NCI-H510A treated with DMSO at 0.1 percent for 48 hours (cell line): ENCODE measurements around the gene ADGRL4.
A peak's percentile ranks its signal among the peaks of the same experiment; 100 is the strongest.
"Not testable (repeated sequence)": the region's sequence is repeated elsewhere in the genome, so short reads cannot be mapped to it uniquely, and the experiment has no call there.

ENCODE experiments used
- DNase-seq: peaks from one replicate; lab custom pipeline; 2025; lab: John Stamatoyannopoulos, UW

Gene ADGRL4

DNA sequence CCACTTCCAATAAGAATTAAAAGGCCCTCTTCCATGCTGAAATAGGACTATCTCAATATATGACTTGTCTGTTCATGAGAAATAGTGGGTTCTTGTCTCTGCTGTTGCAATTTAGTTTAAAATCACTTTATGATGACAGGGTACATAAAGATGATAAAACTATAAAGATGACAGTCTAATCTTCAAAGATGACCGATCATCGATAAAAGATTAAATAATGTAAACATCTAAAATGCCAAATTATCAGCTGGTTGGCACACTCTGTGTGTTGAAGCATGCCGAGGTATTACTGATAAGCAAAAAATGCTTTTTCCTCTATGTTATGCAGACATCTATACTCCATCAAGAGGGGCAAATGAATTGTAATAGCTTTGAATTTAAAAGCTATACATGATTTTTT, 89.5 kb downstream of the ADGRL4 start:
- DNase-seq, result no peak

DNA sequence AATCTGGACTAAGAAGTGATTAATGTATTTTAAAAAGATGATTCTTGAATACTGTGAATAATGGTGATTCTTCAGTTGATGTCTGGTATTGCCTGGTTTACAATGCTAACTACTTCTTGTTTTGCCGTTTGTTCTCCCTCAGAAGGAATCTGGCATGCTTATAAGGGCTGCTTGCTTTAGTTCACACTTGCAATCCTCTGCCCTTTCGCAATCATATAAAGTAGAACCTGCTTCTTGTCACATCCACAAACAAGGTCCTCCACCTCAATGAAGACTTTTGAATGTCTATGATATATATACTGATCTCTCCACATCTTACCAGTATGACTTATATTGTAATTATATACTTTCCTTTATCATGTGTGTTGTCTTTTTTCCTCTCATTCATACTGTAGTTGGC, 92.6 kb downstream of the ADGRL4 start:
- DNase-seq, result no peak

DNA sequence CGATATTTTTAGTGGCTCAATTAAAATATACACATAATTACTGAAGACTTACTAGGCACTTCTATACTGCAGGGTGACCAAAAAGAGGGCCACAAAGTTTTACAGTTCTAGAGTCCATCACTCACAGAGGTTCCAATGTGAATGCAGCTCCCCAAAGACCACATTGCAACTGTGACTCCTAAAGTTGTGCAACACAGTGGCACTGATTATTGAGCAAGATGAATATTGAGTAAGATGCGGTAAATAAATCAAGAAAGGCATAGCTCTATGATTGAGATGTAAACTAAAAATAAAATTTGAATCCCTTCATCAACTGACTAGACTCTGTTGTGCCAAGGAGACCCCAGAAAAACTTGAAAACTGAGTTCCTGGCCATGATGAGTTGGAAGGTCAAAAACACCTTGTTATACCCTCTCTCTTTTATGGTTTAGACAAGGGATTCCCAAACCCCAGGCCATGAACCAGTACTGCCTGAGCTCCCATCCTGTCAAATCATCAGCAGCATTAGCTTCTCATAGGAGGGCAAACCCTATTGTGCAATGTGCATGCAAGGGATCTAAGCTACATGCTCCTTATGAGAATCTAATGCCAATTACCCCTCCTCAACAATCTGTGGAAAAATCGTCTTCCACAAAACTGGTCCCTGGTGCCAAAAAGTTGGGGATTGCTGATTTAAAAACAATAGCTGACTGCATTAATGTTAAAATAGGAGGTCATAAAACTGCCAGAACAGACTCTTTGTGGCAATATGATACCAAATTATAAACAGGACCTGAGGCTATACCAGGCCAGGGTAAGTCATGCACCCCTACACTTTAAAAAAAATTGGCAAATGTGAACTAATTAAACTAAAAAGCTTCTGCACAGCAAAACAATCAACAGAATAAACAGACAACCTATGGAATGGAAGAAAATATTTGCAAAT, 94.3 kb downstream of the ADGRL4 start:
- no peak for DNase-seq

DNA sequence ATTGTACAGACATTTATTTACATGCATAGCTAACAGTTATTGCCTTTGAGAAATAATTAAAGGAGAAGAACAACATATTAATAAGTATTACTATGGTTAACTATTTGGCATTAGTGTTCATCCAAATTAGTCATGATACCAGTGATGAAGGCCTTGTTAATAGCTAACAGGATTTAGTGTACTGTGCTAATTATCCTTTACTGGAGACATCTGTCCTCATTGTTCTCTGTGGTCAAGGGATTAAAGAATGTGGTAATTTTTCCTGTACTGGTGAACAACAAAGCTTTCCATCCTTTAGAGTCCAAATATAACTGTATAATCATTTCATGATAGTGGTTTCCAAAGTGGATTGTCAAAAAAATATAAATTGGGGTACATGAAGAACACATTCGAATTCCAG, 103.9 kb downstream of the ADGRL4 start:
- DNase-seq, result no peak

DNA sequence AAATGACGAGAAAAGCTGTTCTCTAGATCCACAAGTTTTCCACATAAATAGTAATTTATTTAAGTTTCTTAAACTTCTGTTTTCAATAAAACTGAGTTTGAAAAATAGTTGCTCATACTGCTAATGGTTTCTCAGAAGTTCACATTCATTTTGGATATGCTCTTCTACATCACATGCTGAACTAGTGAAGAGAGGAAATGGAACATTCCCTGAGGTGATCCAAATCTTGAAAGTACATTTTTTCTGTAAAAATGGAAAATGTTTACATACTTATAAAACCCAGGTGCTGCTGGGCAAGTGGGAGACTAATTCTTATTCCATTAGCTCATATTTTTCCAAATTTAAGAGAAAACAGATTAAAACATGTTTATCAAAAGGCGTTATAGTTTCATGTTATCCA, 111.7 kb downstream of the ADGRL4 start:
- DNase-seq, result no peak

DNA sequence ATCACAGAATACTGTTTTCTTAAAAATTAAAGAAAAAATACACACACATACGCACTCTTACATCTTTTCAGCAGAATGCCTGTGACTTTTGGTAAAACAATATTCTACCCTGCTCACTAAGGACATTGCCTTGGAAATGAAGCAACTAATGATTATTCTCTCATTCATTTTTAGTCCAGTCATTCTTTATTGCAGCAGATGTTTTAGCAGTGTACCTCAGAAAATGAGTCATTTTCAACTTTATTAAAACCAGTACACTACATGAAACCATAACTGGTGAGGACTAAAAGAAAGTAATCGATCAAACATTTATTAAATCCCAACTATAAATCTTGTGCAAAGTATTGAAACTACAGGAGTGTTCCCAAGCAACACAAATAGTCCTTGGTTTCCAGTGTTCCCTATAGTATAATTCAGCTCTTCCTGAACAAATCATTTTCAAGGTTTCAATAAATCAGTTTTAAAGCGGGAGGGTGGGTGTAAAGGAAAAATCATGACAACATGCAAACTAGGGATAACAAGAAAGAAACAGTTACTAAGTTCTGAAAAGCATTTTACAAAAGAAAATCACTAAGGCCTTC, 114.2 kb downstream of the ADGRL4 start:
- DNase-seq, result no peak

DNA sequence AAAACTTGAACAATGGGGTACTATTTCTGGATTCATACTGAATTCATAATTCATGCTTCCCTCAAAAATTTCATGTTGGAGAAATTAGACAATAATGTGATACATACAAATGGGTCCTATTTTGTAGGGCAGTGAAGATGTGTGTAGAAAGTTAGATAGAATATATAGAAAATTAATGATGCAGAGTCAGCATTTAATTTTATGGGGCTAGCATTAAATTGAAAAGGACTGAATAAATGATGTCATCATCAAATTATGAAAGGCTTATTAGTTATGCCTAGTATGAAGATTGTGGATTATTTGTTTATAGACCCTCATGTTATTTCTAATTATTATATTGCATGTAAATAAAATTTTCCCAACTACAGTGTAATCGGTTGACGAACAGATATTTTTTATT, 119.1 kb downstream of the ADGRL4 start:
- DNase-seq, result no peak

DNA sequence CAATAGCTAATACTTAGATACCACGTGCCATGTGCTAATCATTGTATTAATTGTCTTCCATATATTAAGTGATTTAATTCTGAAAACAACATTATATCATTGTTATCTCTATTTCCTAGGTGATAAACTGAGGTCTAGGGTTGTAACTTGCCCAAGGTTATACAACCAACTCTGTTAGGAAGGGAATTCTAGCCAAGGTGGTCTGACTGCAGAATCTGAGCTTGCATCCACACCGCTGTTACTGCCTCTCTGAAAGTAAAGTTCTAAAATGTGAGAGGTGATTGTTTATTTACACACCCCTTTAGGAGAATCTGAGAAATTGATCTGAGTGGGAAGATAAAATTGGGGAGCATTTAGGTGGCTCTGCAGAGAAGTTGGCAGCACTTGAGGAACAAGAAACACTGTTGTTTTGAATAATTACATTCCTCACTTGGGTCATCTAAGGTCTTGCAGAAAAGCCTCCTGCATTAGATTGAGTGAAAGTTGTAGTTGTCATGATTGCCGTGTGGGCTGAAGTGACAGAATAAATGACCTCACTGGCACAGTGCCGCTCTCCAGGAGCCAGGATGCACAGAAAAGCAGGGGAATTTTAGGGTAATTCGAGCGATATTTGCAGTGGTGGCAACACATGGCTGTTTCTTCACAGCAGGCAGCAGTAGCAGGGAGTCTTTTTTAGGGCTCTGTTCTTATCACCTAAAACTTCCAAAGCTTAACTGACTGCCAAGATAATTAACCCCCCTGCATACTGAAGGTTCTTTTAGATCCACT, 121.7 kb downstream of the ADGRL4 start:
- DNase-seq, result no peak

DNA sequence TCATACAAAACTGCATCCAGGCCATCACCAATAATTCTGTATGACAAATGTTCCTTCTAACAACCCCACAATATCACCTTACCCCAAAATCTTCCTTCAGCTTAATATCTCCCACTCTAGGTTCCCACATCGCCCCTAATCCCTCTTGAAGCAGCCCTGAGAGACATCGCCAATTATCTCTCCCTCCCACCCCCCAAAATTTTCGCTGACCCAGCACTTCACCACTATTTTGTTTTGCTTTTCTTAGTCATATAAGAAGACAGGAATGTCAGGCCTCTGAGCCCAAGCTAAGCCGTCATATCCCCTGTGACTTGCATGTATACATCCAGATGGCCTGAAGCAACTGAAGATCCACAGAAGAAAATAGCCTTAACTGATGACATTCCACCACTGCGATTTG, 126.3 kb downstream of the ADGRL4 start:
- no peak for DNase-seq

DNA sequence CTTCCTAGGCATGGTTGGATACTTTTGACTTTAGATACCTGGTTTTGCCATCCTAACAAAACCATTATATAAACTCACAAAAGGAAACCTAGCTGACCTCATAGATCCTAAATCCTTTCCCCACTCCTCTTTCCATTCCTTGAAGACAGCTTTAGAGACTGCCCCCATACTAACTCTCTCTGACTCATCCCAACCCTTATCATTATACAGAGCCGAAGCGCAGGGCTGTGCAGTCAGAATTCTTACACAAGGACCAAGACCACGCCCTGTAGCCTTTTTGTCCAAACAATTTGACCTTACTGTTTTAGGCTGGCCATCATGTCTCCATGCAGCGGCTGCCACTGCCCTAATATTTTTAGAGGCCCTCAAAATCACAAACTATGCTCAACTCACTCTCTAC, 130.5 kb downstream of the ADGRL4 start:
- not testable (repeated sequence) for DNase-seq

DNA sequence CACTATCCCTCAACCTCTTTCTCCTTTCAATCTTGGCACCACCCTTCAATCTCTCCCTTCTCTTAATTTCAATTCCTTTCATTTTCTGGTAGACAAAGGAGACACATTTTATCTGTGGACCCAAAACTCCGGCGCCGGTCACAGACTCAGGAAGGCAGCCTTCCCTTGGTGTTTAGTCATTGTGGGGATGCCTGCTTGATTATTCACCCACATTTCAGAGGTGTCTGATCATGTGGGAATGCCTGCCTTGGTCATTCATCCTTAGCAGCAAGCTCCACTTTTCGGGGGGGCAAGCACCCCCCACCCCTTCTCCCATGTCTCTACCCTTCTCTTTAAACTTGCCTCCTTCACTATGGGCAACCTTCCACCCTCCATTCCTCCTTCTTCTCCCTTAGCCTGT, 133.7 kb downstream of the ADGRL4 start:
- not testable (repeated sequence) for DNase-seq

DNA sequence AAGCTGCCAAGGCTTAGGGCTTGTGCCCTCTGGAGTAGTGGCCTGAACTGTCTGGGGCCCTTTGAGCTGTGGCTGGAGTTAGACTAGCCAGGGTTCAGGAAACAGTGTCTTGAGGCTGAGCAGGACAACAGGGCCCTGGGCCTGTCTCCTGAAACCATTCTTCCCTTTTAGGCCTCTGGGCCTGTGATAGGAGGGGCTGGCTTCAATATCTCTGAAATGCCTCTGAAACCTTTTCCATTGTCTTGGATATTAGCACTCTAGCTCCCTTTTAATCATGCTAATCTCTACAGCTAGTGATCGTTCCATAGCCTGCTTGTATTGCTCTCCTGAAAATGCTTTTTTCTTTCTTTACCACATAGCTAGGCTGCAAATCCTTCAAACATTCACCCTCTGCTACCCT, 135.3 kb downstream of the ADGRL4 start:
- DNase-seq, result no peak

DNA sequence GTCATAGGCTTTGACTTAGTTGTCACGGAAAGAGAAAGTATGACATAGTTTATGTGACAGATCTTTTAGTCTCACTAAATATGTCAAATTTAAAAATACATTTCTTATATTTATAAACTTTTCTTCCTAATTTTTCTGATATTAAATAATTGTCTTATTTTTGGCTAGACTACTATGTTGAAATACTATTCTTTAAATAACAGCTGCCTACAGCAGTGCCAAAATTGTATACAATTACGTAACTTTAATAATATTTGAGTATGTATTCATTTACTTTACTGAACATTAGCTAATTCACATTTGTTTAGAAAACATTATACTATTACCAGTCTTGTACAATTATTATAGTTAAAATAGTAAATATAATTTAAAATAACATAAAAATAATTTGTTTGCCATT, 137.4 kb downstream of the ADGRL4 start:
- DNase-seq, result no peak

DNA sequence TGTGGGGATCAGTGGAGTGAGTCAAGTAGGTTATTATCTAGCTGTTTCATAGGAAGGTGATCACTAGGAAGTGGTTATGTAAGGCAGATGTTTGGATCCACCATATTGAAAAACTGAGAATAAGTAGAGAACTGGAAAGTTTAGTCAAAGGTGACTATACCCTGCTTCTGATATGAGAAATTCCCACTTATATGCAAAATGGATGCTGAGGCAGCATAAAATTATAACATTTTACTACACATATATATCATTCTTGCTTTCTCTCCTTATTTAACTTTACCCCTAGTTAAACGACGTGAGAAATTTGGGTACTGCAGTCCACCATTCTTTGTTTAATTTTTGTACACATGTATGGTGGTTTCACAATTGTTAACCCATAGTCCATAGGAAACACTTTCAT, 142.4 kb downstream of the ADGRL4 start:
- DNase-seq, result no peak

DNA sequence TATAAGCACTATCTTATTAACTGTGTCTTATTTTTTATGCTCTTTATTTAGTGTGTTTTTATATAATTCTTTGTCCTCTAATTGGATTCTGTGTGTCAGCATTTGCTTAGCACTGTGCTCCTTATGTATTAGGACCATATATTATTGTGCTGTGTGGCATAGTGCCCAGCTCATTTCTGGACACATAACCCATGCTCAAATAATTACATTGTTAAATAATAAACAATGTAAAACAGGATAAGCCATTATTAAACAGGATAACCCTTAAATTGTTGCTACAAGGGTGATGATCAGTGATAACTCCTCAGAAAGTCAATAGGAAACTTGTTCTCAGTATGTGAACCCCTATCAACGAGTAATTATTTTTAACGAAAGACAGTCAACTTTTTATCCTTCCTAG, 150.4 kb downstream of the ADGRL4 start:
- DNase-seq, result no peak

DNA sequence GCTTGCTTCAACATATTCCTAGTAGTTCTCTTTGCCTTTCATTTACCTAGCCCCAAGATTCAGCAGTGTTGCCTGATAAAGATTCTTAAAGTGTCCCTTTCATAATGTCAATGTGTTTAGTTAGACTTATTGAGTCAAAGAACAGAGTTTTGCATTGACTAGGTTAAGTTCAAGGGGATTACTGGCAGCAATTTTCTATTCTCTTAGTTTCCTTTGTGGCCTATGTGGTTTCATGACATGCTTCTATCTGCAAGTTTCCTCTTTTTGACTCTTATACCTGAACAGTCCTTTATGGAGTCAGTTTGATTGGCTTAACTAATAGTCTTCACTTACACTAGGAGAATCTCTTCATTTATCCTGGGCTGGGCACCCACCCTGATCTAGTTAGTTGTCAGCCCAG, 151.3 kb downstream of the ADGRL4 start:
- DNase-seq, result no peak

DNA sequence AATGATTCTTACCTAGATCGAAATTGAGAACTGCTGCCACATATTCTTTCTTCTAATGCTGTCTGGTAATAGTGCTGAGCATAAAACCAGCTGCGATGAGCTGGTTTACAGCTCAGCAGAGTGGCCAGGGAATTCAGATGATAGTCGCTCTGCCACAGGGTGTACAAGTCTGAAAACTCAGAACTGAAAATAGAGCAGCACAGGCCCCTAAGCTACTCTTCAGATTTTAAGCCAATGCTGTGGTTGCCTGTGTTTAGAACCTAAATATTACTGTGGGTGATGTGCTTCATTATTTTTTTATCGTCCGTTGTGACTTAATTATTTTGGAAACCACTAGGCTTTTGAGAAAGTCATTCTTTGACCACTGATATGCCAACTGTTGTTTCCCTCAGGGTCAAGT, 152.0 kb downstream of the ADGRL4 start:
- no peak for DNase-seq

DNA sequence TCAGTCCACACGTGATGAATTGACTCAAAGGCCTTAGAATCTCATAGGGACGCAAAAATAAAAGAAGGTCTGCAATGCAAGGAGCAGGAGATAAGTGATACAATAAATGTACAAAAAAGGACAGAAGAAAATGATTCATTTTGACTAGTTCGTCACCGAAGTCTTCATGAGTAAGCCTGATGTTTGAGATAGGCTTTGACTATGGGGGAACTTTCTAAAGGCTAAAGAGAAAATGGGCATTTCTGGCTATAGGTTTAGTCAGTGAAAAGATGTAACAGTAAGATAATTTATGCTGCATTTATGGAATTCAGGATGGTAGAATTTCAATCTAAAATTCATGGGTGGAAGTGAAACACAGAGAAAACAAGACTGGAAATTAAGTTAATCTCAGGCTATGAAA, 163.0 kb downstream of the ADGRL4 start:
- DNase-seq, result no peak

DNA sequence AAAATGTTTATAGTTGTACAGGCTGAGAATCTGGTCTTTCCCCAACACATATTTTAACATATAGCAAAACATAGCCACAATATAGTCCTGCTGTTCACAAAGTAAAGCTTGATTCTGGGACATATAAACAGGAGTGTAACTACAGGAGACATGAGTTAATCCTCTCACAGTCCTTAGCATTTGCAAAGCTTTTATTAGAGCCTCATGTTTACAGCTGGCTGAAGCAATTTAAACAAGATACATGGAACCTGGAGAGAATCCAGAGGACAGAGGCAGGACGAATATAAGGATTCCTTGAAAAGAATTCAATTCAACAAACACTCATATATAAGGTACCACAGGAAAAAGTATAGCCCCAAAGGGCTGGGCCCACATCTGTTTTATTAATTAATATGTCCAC, 163.4 kb downstream of the ADGRL4 start:
- no peak for DNase-seq

DNA sequence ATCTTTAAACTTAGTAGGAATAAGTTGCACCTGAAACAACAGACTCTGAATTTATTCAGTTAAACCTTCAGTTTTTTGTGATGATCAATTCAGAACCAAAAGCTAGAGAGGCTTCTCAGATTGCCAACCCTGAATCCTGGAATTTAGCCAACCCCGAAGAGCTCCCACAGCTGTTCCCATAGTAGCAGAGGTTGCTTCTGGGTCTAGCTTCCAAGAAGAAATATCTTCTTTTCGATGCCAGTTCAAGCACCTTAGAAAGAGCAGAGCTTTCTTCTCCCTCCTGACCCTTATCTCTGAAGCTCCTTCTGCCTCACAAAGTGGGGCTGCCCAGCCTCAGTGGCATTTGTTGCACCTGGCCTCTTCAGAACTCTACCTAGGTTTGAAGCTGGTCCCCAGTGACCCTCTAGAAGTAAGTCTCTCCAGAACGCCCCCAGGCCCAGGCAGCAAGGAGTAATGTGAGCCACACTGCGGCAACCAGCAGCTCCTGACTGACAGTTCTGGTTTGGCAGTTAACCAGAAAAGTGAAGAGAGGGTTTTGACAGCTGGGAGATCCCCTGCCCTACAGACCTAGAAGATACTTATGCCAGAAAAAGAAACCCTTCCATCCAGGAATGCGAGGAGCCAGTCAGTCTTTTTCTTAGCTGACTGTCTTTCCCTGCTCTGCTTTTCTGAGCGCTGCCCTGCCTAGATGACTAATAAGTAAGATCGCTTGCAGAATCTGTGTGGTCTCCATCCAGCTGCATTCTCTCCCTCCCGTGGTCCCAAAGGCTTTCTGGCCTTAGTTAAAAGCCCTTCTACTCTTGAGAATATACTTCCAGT, 165.9 kb downstream of the ADGRL4 start:
- DNase-seq, result peak; percentile 60
